Brain microvascular endothelial cell (primary cell): Measurements from ENCODE around the gene SLC35B2.
A peak's percentile ranks its signal among the peaks of the same experiment; 100 is the strongest.

Source experiments
- DNase-seq: peaks from one replicate; pipeline ENCODE4 v3.0.0-alpha.2; 2020
- H3K27ac ChIP-seq: fragments of 250-450 bp; sonication (Bioruptor Pico); 2 replicates; pipeline ENCODE4 v1.5.1; 2020; ENCODE audit warnings: mild to moderate bottlenecking, moderate library complexity
- H3K27me3 ChIP-seq: fragments of 250-450 bp; sonication (Bioruptor Pico); replicated peaks from 2 replicates; pipeline ENCODE4 v1.5.1; 2020; ENCODE audit warnings: mild to moderate bottlenecking
- H3K36me3 ChIP-seq: fragments of 250-450 bp; sonication (Bioruptor Pico); replicated peaks from 2 replicates; pipeline ENCODE4 v1.5.1; 2020; ENCODE audit warnings: mild to moderate bottlenecking
- H3K4me3 ChIP-seq: 2 replicates; pipeline ENCODE4 v1.5.1; 2011; ENCODE audit warnings: low read depth, mild to moderate bottlenecking, control low read depth, low read length, moderate library complexity
- CTCF ChIP-seq: IDR thresholded peaks from 2 replicates; pipeline ENCODE4 v1.5.1; 2011; ENCODE audit warnings: low read depth, mild to moderate bottlenecking, moderate library complexity, low read length, control low read depth, inconsistent platforms; ENCODE audit errors: missing control alignments
- in situ Hi-C: cut with HindIII; loops from 2 replicates; pipeline ENCODE4 v1.10.0; 2017; ENCODE audit warnings: low sequenced_read_pairs, low pct_ligation_motif_present

SLC35B2 gene

GRCh38 chr6:44258325-44258863 lies 1.1 kb upstream of the SLC35B2 start:
- Histone ChIP-seq H3K27ac (no peak overlapping the region), H3K27me3 (no peaks in the 10 kb centered on the region), H3K4me3 (no peak overlapping the region), H3K36me3 (peaks cover 28% of the 10 kb centered on the region)
- DNase-seq: no peak
- in situ Hi-C loops: no loop called here
- no peak for TF ChIP-seq CTCF

- no peak for DNase-seq
- no peak for TF ChIP-seq CTCF
- peak overlapping the region; percentile 62 for H3K27ac ChIP-seq
- peaks cover 34% of the 10 kb centered on the region for H3K36me3 ChIP-seq
- no peaks in the 10 kb centered on the region for H3K27me3 ChIP-seq
- in situ Hi-C loops: no loop called here
- H3K4me3 ChIP-seq: peak overlapping the region; percentile 81
Measured at GRCh38 chr6:44257753-44258324, 511 bp upstream of the SLC35B2 start.

- peaks cover 45% of the 10 kb centered on the region for H3K36me3 ChIP-seq
- in situ Hi-C loops: no loop called here
- no peak for TF ChIP-seq CTCF
Measured at GRCh38 chr6:44256775-44257024, 628 bp downstream of the SLC35B2 start.

GRCh38 chr6:44255871-44256774 lies 1.2 kb downstream of the SLC35B2 start:
- in situ Hi-C loops: no loop called here
- DNase-seq: no peak
- Histone ChIP-seq H3K27ac (peak overlapping the region; percentile 62), H3K4me3 (peak overlapping the region; percentile 81), H3K27me3 (no peaks in the 10 kb centered on the region), H3K36me3 (peaks cover 51% of the 10 kb centered on the region)
- no peak for TF ChIP-seq CTCF

More at GRCh38 chr6:44256775-44257024, 628 bp downstream of the SLC35B2 start:
- no peak for DNase-seq
- peak overlapping the region; percentile 62 for H3K27ac ChIP-seq
- peak overlapping the region; percentile 81 for H3K4me3 ChIP-seq
- no peaks in the 10 kb centered on the region for H3K27me3 ChIP-seq

- in situ Hi-C loops: no loop called here
- no peak for TF ChIP-seq CTCF
- Histone ChIP-seq H3K27me3 (no peaks in the 10 kb centered on the region), H3K4me3 (no peak overlapping the region), H3K27ac (no peak overlapping the region), H3K36me3 (peaks cover 59% of the 10 kb centered on the region)
- DNase-seq: no peak
Measured at GRCh38 chr6:44255105-44255808, 2.1 kb downstream of the SLC35B2 start.
